SW480 (cell line): ENCODE measurements around the gene C10orf62.
"Not testable (repeated sequence)": the region's sequence is repeated elsewhere in the genome, so short reads cannot be mapped to it uniquely, and the experiment has no call there.

ENCODE experiments used
- DNase-seq: peaks from one replicate; pipeline ENCODE4 v3.0.0-alpha.2; 2016; ENCODE audit warnings: low spot score

C10orf62 gene

GRCh38 chr10:97628228-97628627, 38.7 kb downstream of the C10orf62 start:
- DNase-seq: no peak

DNA sequence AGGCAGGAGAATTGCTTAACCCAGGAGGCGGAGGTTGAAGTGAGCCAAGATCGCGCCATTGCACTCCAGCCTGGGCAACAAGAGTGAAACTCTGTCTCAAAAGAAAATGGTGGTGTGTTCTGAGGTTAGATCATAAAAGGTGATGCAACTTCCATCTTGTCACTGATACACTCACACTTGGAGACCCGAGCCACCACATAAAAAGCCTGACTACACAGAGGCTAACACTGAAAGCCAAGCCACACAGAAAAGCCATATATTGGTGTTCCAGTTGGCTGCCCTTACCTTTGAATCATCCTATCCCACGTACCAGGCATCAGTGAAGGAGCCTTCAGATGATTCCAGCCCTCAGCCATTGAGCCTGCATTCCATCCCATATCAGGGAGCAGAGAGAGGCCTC, 39.8 kb downstream of the C10orf62 start:
- DNase-seq: no peak

GRCh38 chr10:97631098-97631497, 41.6 kb downstream of the C10orf62 start:
- no peak for DNase-seq

GRCh38 chr10:97632949-97633884, 43.7 kb downstream of the C10orf62 start, which contains the start of gene MORN4:
Gene MORN4 (minus strand): TSS chr10:97633500. CDS start chr10:97619653, 13,847 bp downstream.
- DNase-seq: peak; percentile 90

DNA sequence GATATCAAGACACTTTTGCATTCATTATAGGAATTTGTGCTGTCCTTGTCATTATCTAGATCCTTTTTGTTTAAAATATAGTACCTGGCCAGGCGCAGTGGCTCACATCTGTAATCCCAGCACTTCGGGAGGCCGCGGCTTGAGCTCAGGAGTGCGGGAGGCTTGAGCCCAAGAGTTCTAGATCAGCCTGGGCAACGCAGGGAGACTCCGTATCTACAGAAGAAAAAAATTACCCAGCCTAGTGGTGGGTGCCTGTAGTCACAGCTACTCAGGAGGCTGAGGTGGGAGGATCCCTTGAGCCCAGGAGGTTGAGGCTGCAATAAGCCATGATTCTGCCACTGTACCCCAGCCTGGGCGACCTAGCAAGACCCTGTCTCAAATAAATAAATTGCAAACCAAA, 44.4 kb downstream of the C10orf62 start:
- DNase-seq: peak; percentile 22

GRCh38 chr10:97635577-97635976, 46.1 kb downstream of the C10orf62 start:
- DNase-seq: no peak

- not testable (repeated sequence) for DNase-seq
These were observed 49.6 kb downstream of the C10orf62 start for GRCh38 chr10:97639090-97639489.

DNA sequence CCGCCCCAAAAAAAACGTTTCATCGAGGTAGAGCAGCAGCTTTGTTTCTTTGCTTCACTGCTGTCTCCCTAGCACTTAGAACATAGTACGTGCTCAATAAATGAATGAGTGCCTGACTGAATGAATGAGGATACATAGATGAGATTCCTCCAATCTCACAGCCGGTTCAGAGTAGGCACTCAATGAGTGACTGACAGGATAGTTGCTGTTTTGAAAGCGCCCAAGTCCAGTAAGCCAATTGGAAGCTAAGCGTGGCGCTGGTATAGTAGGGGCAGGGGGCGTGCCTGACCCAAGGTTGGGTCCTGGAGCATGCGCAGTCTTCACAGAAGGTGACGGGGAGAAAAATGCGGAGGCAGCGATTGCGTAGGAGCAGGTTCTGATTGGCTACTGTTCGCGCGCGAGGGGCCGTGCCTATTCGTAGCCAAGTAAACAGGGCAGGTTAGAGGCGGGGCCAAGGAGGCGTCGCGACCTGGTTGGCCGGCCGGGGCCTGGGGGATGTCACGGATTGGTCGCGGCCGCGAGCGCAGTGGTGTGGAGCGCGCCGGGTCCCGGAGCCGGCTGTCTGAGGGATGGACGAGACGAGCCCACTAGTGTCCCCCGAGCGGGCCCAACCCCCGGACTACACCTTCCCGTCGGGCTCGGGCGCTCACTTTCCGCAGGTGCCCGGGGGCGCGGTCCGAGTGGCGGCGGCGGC, 50.8 kb downstream of the C10orf62 start, which contains the start of gene PI4K2A:
Gene PI4K2A, plus strand, starts transcription at position 498 of the 694 bp plus-strand sequence. Its CDS starts 72 bp downstream, at position 570.
- peak; percentile 98 for DNase-seq
